Esophagus muscularis mucosa (tissue), 4 donors: ENCODE results near the gene TSPAN31.

ENCODE experiments used
- CTCF ChIP-seq, 3 experiments: fragments of 200-600 bp in 2 of 3; fragments of 450-650 bp in 1 of 3; sonication (generic) in 2 of 3; IDR thresholded peaks; one replicate each; pipeline ENCODE4 v1.5.1; 2017 to 2019; ENCODE audit warnings: antibody characterized with exemption in 3 of 3, mild to moderate bottlenecking in 2 of 3, moderate library complexity in 1 of 3
- EP300 ChIP-seq: sonication (generic); formaldehyde crosslinking; IDR thresholded peaks from one replicate; pipeline ENCODE4 v1.6.1; 2017; ENCODE audit warnings: antibody characterized with exemption
- POLR2A ChIP-seq: fragments of 450-650 bp; IDR thresholded peaks from one replicate; pipeline ENCODE4 v1.6.1; 2017; ENCODE audit warnings: antibody characterized with exemption, moderate library complexity, mild to moderate bottlenecking, low read depth

DNA sequence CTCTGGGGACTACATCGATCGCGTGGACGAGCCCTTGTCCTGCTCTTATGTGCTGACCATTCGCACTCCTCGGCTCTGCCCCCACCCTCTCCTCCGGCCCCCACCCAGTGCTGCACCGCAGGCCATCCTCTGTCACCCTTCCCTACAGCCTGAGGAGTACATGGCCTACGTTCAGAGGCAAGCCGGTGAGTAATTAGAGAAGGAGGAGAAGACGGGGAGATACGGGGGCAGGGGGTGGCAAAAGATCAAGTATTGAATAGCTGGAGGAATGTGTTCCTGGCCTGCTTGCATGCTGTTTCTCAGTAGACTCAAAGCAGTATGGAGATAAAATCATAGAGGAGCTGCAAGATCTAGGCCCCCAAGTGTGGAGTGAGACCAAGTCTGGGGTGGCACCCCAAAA is 29.1 kb upstream of the TSPAN31 start:
- TF ChIP-seq CTCF (IDR thresholded peaks at IDR 0.05) (no peak), EP300 (no peak), POLR2A (no peak)
